ENCODE measurements around the gene SMPD3. TPM values are rescaled to one million over a fixed set of nuclear protein-coding genes. Genes with fewer than 3 reads are reported as not detected.

Gene SMPD3
- total and polyA plus RNA-seq, 9 of the 15 experiments (the other 6 are each of a cell fraction or from before 2014, with no cell fraction given) = 0.03 to 1.2 (median 0.18) TPM

DNA sequence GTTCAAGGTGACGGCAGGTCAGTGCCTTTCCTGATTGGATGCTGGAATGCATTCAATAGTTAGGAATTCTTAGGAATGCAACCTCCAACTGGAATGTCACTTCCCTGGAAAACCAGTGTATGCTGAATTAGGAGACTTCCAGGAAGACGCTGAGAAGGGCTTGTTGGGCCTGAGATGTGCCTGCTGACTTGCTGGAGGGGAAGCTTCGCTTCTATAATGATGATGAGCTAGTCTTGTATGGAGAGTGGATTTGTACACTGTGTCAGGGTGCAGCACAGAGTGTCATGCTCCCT lies 45.6 kb downstream of the SMPD3 start:
- WGBS (ENCODE audit: insufficient coverage, low coverage, missing lambda C conversion rate) = 4% methylated on average over 3 of the region's 3 CpGs
- ChIA-PET POLR2A (no interaction called here), CTCF (ENCODE audit: low intra/inter-chr PET ratio) (no interaction called here)
- Histone ChIP-seq H3K9me3 (replicated peaks; ENCODE audit: control insufficient read depth, insufficient read depth, low read depth, low read length) (no peaks in the 10 kb centered on the region), H3K4me3 (no peak overlapping the region), H3K27ac (ENCODE audit: extremely low read depth, low read depth, low read length) (no peak overlapping the region), H3K9me1 (ENCODE audit: control insufficient read depth, insufficient read depth, low read length) (no peaks in the 10 kb centered on the region), H3K79me2 (ENCODE audit: control insufficient read depth, insufficient read depth, low read length) (no peaks in the 10 kb centered on the region), H3K36me3 (ENCODE audit: control insufficient read depth, insufficient read depth, low read length) (no peaks in the 10 kb centered on the region), H3K4me2 (ENCODE audit: insufficient read depth, low read length) (no peak overlapping the region), H3K9ac (ENCODE audit: insufficient read depth in 1 of 2, low read depth in 2 of 2, low read length in 2 of 2) (no peak overlapping the region), H3K4me1 (replicated peaks in 1 of 2; ENCODE audit: control insufficient read depth in 2 of 2, insufficient read depth in 2 of 2, low read length in 2 of 2) (no peaks in the 10 kb centered on the region; a peak in 1 of 5 replicates), H3K27me3 (ENCODE audit: control insufficient read depth in 2 of 2, insufficient read depth in 2 of 2, low read length in 2 of 2) (peaks cover 17 to 66% of the 10 kb centered on the region in 2 experiments), H2AFZ (ENCODE audit: low read depth, low read length) (no peak overlapping the region), H4K20me1 (replicated peaks; ENCODE audit: control insufficient read depth, insufficient read depth, low read length) (no peaks in the 10 kb centered on the region)
- FAIRE-seq (no peak), DNase-seq (ENCODE audit: extremely low read depth in 1 of 4, low spot score in 3 of 4) (no peak), ATAC-seq (no peak)
- TF ChIP-seq SMC3 (conservative IDR thresholded peaks at IDR 0.05; ENCODE audit: insufficient read depth, low read depth, low read length) = no peak
- no peak for TF ChIP-seq SMAD2 (IDR thresholded peaks at IDR 0.05; ENCODE audit: low read depth, low read length)
- intact Hi-C loops (cut with micrococcal nuclease) = no loop called here
- in situ Hi-C loops (cut with MboI) = no loop called here
- BruUV-seq (replicated peaks) = no TSS peak

DNA sequence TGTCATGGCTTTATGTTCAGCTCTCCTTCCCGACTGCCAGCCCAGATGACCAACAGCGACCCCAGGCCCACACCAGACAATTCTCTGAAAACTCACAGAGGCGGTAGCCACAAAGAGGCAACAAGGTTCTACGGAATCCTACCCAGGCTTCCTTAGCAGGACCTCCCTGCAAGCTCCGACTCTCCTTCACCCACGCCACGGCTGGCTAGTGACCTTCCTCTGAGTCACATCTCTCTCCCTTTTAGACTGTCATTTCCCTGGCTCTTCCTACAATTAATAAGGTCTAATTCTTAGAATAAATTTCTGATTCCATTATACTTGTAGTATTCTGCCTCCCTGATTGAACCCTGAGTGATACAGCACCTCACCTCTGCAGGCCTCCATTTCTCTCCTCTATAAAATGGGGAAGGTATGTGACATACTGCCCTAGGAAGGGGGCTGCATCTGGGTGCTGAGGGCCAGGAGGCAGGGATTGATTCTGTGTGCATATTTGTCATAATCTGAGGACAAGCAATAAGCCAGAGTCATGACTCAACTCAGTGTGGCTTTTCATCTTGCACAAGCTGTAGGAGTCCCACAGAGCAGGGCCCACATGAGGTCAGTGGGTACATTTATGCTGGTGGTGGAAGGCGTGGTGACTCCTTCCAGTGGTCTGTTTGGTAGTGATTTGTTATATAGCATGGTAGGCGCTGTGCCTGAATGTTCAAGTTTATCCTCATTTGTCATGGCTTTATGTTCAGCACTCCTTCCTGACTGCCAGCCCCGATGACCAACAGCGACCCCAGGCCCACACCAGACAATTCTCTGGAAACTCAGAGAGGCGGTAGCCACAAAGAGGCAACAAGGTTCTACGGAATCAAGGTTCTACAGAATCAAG lies 46.2 kb downstream of the SMPD3 start:
- Histone ChIP-seq H3K9me3 (replicated peaks; ENCODE audit: control insufficient read depth, insufficient read depth, low read depth, low read length) (no peaks in the 10 kb centered on the region), H2AFZ (ENCODE audit: low read depth, low read length) (no peak overlapping the region), H3K27me3 (ENCODE audit: control insufficient read depth in 2 of 2, insufficient read depth in 2 of 2, low read length in 2 of 2) (peaks cover 17 to 68% of the 10 kb centered on the region in 2 experiments), H3K9ac (ENCODE audit: insufficient read depth in 1 of 2, low read depth in 2 of 2, low read length in 2 of 2) (no peak overlapping the region), H3K27ac (ENCODE audit: extremely low read depth, low read depth, low read length) (no peak overlapping the region), H3K4me2 (ENCODE audit: insufficient read depth, low read length) (no peak overlapping the region), H3K36me3 (ENCODE audit: control insufficient read depth, insufficient read depth, low read length) (no peaks in the 10 kb centered on the region), H3K4me1 (replicated peaks in 1 of 2; ENCODE audit: control insufficient read depth in 2 of 2, insufficient read depth in 2 of 2, low read length in 2 of 2) (no peaks in the 10 kb centered on the region; a peak in 1 of 5 replicates), H3K4me3 (no peak overlapping the region), H3K9me1 (ENCODE audit: control insufficient read depth, insufficient read depth, low read length) (no peaks in the 10 kb centered on the region), H3K79me2 (ENCODE audit: control insufficient read depth, insufficient read depth, low read length) (no peaks in the 10 kb centered on the region), H4K20me1 (replicated peaks; ENCODE audit: control insufficient read depth, insufficient read depth, low read length) (no peaks in the 10 kb centered on the region)
- no peak; the same call in 2 of the 3 replicates for ATAC-seq
- intact Hi-C loops (cut with micrococcal nuclease) (no loop called here), in situ Hi-C loops (cut with MboI) (no loop called here)
- WGBS (ENCODE audit: insufficient coverage, low coverage, missing lambda C conversion rate) = 6% methylated on average over 13 of the region's 13 CpGs
- BruUV-seq (replicated peaks) = no TSS peak
- CTCF ChIA-PET (ENCODE audit: low intra/inter-chr PET ratio) = no interaction called here
- DNase-seq (ENCODE audit: extremely low read depth in 1 of 4, low spot score in 3 of 4) = no peak
- TF ChIP-seq TCF3 (CRISPR knock-in tag; IDR thresholded peaks at IDR 0.05) (no peak), STAT5B (CRISPR knock-in tag; IDR thresholded peaks at IDR 0.05) (no peak), PKNOX1 (IDR thresholded peaks at IDR 0.05) (no peak), TGIF2 (CRISPR knock-in tag; IDR thresholded peaks at IDR 0.05) (no peak), OTX1 (CRISPR knock-in tag; IDR thresholded peaks at IDR 0.05) (no peak), TCF7L2 (IDR thresholded peaks at IDR 0.05; ENCODE audit: low read depth, low read length) (no peak), CBX5 (IDR thresholded peaks at IDR 0.05; ENCODE audit: borderline replicate concordance, low read depth) (no peak), MIER1 (IDR thresholded peaks at IDR 0.05; ENCODE audit: low read depth) (no peak)
- TF ChIP-seq, protein P1, sequence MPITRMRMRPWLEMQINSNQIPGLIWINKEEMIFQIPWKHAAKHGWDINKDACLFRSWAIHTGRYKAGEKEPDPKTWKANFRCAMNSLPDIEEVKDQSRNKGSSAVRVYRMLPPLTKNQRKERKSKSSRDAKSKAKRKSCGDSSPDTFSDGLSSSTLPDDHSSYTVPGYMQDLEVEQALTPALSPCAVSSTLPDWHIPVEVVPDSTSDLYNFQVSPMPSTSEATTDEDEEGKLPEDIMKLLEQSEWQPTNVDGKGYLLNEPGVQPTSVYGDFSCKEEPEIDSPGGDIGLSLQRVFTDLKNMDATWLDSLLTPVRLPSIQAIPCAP (CRISPR knock-in tag; IDR thresholded peaks at IDR 0.05; ENCODE audit: borderline replicate concordance) = no peak
- TF ChIP-seq, protein P2, sequence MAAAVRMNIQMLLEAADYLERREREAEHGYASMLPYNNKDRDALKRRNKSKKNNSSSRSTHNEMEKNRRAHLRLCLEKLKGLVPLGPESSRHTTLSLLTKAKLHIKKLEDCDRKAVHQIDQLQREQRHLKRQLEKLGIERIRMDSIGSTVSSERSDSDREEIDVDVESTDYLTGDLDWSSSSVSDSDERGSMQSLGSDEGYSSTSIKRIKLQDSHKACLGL (CRISPR knock-in tag; IDR thresholded peaks at IDR 0.05; ENCODE audit: borderline replicate concordance, poor library complexity, severe bottlenecking) = no peak
- FAIRE-seq = no peak
- POLR2A ChIA-PET = no interaction called here
